B cell (primary cell): ENCODE data around the gene SKOR1.

ENCODE experiments used
- CTCF ChIP-seq: fragments of 200-600 bp; IDR thresholded peaks from one replicate; pipeline ENCODE4 v1.8.0; 2022; ENCODE audit warnings: antibody characterized with exemption, mild to moderate bottlenecking
- EZH2 ChIP-seq: IDR thresholded peaks from 2 replicates; pipeline ENCODE4 v1.6.1; 2012; ENCODE audit warnings: borderline replicate concordance, low read depth, mild to moderate bottlenecking, moderate library complexity, low read length; ENCODE audit not compliant: insufficient read depth, poor library complexity, severe bottlenecking

- TF ChIP-seq CTCF (no peak), EZH2 (no peak)
These were observed 45.7 kb upstream of the SKOR1 start for GRCh38 chr15:67779549-67780111.
